Left hindlimb (tissue), 1 donor: Measurements from ENCODE around the gene GGACT.
"Not testable (repeated sequence)": the region's sequence is repeated elsewhere in the genome, so short reads cannot be mapped to it uniquely, and the experiment has no call there.

Experiments
- DNase-seq: peaks from one replicate; pipeline ENCODE4 v3.0.0-alpha.2; 2018

Gene GGACT

DNA sequence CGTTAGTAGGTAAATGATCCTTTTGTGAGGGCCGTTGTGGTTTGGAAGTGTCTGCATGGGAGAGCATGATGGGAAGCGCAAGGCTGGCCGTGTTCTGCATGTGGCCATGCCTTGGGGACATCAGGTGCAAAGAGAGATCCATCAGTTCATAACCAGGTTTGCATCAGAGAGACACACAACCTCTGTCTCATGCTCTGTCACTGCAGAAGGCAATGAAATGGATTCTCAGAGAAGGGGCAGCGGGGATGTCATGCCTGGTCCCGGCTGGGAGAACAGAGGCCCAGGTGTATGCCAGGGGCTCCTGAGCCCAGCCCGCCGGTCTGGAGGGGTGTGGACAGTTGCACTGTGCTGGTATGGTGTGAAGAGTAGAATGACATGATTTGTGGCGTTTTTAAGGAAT lies 60.2 kb downstream of the GGACT start:
- DNase-seq, result no peak

DNA sequence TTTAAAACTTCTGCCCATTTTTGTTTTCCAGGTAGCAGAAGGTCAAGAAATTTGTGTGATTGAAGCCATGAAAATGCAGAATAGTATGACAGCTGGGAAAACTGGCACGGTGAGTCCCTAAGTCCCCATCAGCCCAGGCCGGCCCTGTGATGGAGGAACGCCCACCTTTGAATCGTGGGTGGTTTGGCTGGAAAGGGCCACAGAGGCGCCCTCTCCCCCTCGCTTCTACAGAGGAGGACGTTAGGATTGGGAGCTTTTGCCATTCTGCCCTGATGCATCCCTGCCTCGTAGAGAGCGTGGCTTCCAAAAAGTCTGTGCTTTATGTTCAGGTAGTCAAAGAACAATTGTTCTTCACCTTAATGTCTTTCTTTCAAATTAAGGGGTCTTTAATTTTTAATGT lies 60.9 kb downstream of the GGACT start:
- no peak for DNase-seq

DNA sequence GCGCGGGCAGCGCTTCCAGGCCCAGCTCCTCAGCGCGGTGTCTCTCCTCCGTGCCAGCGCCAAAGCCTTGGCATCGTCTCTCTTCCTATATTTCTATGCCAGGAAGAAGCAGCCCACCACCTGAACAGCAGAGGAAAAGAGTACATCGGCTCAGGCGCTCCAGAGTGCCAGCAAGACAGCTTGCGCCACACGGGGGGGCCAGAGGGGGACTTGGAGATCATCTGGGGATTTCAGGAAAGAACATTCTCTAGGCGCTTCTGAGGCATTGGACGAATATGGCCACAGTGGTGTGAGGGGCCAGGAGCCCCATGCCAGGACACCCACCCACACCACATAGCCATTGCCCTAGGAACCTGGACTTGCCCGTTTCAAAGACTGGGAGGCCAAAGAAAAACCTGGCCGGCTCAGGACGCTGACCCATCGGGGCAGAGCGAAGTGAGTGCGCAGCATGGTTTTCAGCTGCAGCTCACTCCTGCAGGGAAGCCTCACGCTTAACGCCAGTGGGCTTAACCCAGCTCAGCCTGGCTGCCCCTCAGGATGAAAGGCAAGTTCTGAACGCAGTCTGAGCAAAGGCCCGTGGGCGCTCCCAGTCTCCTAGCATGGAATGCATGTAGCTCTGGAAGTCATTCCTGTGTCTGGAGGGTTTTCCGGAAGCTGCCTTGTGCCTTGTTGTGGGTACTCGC lies 62.1 kb downstream of the GGACT start:
- no peak for DNase-seq

DNA sequence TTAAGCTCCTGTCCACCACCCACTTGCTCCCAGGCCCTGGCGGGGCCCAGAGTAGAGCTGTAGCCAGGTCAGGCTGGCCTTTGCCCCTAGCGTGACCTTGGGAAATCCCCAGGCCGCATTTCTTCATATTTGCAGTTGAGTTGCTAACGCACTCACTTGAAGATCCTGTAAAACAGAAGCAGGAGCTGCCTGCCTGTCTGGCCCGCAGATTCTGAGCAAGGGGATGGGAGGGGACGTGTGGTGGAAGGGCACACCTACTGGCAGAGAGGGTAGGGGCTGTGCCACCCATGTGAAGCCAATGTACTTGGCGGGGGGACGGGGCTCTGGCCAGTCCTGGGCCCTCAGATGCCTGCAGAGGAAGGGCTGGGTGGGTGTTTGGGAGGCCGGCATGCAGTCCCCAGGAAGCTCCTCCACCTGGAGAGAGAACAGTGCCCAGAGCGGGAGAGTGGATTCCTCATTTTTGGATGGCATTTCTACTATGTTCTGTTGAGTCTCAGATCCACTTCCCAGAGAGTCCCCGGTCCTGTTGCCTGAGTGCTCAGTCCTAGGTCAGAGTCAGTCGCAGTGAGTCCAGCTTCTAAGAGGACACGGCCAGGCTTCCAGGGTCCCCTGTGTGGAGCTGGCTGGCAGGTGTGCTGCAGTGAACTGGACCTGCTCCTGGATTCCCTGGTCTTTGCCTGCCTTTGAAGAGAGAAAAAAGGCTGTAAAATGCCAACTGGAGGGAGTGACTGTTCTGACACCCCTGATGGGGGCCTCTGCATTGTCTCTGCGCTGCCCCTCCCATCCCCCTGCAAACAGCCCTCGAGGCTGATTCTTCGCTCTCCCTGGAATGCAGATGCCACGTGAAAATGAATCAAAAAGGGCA lies 62.9 kb downstream of the GGACT start:
- no peak for DNase-seq

DNA sequence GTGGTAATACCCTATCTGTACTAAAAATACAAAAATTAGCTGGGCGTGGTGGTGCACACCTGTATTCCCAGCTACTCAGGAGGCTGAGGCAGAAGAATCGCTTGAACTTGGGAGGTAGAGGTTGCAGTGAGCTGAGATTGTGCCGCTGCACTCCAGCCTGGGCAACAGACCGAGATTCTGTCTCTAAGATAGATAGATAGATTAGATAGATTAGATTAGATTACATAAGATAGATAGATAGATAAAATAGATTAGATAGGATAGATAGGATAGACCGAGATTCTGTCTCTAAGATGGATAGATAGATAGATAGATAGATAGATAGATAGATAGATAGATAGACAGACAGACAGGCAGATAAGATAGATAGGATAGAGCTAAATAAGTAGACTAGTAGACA lies 63.9 kb downstream of the GGACT start:
- DNase-seq, result not testable (repeated sequence)

DNA sequence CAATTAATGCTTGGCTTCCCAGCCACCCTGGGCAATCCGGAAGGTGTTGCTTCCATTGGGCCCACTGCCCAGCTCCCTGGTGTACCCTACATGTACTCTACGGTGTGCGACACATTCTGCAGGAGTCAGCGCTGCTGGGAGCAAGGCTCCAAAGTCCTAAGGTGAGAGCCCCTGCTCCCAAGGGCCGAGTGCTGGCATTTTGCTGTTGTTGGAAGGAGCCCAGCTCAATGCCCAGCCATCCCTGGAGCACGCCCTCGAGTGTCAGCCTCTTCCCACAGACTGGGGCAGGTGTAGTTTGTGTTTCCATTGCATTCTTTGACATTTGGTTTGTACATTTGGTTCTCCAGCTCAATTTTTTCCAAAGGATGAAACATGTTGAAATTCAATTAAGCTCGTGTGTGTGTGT lies 64.6 kb downstream of the GGACT start:
- no peak for DNase-seq

DNA sequence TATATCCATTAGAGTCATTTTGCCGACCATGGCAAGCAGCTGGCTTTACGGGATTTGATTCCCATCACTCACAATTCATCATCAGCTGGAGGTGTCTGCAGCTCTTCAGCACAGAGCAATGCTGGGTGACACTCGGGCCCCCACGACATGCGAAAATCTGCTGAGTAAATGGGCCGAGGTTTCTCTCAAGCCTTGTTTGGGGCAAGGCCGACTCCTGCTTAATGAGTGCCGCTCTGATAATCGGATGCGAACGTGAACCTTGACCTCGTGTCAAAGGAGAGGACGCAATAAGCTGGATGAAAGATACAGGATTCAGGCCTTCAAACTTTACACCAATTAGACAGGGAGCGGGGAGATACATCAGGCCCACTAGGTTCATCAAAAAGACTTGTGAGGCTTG lies 65.2 kb downstream of the GGACT start:
- DNase-seq, result no peak

DNA sequence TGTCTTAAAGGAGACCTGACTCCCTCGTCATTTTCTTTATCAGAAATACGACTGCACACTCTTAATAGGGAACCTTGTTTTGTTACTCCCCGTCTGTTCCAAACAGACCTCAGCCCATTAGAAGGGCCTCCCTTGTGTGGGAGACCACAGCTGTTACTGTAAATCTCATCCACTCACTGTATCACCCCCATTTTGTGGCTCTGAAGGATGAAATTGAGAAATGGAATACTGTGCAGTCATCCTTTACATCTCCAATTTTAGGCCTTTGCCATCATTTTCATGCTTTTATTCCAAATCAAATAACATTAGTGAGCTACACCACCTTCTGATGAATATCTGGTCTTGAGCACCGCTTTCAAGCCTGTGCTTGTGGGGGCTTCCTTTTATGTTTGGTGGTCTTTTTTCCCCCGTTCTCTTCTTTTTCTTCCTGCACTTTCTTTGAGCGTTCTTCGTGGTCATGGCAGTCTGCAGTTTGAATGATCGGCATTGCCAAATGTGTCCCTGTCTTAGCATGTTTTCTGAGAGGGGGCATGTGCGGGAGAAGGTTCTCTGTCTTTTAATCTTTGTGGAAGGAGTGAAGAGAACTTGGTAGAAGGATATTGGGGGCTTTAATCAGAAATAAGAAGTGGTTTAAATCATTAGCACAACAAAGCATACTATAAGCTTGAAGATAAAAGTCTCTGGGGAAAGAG lies 65.8 kb downstream of the GGACT start:
- no peak for DNase-seq

DNA sequence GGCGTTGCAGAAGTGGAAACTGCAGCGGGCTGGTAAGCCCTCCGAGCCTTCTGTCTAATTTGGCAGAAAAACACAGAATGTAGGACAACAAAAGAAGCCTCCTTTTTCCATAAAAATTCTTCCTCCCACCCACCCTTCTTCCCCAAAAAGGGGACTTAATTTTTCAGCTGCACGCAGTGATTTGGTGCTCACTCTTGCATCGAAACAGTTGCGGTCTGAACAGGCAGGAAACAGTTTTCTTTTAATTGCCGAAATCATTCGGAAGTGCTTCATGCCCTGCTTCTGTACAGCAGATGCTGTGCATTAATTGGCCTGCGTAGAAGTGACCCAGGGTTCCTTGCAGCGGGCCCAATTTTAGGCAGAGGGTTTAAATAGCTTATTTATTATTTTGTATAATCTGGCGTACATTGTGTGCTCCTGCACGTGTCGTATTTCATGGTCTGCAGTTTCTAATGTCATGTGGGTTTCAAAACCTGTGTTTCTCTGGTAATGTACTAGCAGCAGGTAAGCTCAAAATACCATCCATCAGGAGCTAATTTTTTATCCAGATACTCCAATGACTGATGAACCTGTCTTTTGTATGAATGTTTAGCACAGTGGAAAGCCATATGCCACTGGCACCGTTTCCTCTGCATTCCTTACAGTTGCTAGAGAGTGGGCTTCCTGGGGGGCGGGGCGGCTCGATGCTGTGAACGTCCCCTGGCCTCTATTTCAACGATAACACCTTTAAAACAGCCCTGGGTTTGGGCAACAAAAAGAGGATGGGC lies 66.6 kb downstream of the GGACT start:
- no peak for DNase-seq

DNA sequence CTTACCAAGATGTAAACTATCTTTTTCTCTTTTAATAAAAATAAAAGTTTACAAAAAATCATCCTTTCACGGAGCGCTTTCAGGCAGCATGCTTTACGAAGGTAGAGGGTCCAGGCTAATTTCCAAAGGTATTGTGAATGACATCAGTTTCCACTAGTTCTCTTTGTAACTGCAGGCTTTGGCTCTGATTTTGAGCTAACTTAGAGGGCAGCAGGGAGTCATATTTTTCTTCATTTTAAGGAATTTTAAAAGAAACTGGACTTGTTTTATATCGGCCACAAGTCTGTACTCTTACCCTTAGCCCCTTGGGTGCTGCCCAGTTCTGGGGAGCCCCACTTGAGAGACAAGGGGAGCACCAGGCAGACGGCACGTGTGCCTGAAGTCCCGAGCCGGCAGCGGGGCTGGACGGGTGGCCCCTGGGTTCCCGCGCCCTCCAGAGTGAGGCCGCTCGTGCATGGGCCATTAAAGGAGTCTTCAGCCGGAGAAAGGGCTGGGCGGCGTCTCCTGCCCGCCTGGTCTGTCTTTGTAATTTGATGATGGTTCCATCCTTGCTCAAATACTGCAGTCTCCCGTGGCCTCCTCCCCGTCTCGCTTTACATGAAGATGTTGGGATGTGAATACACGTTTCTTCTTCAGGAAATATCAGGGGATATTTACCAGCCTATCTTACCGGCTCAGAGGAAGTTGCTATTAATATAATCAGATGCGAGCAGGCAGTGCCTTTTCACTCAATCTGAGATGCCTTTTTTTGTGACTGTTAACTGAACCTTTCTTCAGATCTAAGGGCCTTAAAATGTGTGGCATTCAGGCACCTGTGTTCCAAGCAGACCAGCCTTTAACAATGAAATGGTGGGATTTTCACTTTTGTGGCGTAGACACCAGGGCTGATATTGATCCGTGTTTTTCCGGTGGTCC lies 67.4 kb downstream of the GGACT start:
- peak; percentile 47 for DNase-seq

DNA sequence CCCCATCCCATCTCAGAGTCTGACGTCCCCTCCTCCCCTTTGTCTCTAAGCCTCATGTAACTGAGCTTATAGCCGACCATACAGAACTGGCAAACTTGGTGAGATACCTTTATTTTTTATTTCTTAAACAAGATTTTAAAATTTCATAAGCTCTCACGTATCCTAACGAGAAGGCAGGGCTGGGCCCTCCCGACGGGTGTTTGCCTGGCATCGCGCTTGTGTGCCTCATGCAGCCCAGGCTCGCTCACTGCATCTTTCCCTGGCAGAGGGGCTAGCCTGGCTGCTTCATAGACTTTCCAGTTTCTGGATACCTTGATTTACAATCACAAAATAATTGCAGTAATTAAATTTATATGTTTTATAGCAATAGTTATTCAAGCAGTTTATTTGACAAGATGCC lies 69.0 kb downstream of the GGACT start:
- no peak for DNase-seq

DNA sequence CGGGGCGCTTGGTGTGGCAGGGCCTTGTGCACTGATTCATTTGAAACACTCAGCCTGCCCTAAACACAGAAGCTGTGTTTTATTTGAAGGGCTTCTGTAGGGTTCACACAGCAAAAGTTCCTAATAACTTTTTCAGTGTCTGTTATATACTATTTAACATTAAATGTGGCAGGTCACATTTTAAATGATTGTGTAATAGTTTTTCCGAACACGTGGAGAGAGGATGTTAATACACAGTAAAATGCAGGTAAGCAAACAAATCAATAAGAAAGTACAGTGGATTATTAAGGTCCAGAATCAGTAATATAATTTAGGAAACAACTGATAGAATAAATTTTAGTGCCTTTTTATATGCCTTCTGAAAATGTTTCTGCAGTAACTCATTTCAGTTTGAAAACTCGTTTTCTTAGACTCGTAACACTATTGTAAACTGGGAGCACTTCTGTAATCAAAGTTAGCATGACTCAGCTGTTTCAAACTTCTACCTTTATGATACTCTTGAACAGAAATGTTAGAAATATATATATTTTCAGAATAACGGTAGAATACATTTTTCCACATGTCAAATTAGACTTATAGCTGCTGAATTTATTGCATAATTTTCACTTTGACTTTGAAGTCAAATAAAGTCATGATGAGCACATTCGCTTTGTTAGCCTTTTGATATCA lies 70.1 kb downstream of the GGACT start:
- DNase-seq, result no peak

DNA sequence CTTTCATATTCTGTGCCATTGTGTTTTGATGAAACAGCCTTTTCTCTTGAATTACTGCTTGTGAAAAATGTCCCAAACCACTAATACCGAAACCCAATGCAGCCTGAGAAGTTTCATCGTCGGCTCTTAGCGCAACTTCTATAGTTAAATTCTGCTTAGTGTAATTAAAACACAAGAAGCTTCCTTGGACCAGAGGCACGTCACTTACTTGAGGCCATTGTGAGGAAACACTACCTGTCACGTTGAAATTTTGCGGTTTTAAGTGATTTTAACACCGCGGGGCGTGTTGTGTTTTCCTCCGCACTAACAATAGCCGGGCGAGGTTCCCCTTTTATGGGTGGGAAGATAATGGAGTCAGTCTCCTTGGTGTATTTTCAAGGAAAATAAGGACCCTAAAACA lies 70.9 kb downstream of the GGACT start:
- no peak for DNase-seq

DNA sequence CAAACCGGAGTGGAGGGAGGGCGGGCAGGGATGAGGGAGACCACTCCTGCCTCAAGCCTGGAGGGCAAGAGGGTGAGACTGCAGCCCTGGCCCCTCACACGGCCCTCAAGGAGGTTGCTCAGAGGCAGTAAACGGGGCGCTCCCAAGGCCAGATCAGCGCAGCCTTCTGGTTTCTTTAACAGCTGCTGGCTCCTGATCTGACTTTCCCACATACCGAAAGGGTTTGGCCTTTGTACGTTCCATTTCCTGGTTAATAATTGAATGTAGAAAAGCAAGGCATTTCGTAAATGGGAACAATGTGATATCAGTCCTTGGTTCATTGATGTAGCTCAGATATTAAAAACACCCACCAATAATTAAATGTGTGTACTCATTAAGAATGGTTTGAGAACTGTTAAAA lies 71.5 kb downstream of the GGACT start:
- no peak for DNase-seq

DNA sequence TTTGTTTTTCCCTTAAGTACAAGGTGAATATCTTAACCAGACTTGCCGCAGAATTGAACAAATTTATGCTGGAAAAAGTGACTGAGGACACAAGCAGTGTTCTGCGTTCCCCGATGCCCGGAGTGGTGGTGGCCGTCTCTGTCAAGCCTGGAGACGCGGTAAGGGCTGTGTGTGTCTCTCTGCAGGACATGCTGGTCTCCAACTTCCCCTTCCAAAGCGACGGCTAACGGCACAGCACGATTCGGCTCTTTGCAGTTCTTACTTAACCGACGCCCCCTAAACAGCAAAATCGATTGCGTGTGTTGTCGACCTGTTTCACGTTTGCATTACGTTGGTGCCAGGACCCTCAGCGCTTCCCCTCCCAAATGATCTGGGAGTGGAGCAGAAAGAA lies 73.2 kb downstream of the GGACT start:
- no peak for DNase-seq

DNA sequence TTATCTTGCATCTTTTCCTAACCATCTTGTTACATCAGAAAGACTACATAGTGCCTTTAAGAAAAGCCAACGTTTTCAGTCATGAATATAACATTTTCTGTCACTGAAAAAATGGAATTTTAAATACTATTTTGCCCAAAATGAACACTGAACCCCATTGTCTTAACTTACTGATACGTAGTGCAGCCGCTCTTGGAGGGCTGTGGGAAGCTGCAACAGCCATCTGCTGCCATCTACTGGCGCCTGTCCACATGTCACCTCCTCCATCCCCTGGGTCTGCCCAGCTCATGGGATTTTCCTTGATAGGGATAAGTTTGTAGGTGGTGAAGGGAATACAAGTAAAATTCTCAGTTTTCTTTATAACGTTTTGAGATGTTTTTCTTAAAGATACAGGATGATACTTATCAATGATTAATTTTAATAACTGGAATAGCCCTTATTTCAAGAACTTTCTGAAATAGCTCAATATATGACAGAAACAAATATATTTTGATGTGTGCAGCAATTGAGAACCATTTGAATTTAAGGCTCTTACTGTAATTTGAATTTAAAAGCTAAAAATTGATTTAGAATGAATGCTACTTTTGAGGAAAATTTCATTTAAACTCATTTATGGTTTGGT lies 73.7 kb downstream of the GGACT start:
- peak; percentile 72 for DNase-seq

DNA sequence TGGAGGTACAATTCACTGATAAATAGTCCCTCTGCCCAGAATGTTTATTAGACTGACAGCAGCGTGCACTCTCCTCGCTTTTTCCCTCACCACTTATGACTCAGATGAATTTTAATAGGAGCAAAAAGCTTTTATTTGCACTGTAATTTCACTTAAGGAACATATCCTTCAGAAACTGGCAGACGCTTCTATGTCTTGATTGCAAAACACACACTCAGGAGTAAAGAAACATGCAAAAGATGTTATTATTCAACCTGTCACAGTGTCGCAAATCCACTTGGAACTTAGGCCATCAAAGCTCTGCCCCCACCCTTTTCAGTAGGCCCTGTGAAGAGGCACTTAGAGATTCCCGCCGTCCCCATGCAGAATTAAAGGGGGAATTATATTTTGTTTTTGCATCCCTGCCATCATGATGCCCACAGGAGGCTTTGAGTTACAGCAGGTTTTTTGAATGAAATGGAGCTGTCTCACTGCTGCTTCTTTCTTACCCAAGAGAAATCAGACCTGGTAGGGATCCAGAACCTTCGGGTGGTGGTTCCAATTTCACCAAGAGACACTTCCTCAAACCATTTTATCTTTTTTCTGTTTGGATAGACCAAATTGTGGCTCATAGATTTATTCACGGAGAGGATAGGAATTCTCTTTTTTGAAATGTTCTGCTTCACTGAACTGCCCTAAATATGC lies 74.5 kb downstream of the GGACT start:
- DNase-seq, result no peak

DNA sequence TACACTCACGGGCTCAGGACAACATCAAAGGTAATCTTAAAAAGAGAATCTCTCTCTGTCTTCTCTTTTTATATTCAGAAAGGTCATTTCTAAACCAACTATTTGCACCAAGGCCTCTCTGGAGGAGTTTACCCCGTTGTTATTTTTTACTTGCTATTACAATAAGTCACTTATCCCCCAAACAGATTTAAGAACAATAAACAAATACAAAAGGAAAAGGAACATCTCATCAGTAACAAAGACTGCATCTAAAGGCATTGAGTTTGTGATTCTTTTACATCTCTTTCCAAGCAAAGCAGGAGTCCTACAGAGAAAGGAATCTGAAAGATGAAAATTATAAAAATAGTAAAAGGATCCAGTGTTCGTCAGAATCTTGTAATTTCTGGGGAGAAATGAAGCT lies 75.4 kb downstream of the GGACT start:
- DNase-seq, result no peak

DNA sequence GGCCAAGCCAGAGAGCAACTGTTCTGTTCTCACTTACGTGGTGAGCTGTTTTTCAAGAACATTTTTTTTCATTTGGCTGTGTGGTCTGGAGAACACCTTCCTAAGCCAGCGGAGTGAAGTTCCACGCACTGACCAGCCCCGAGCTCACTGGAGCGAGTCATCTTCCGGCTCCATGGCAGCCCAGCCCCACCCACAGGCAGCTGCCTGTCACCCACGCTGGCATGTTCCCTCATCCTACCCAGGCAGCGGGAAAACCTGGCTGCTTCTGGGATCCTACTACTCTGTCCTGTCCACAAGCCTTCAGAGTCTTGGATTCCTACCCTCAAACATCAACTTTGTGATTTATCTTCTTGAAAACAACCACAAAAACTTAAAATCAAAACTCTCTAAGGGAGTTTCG lies 76.2 kb downstream of the GGACT start:
- no peak for DNase-seq

DNA sequence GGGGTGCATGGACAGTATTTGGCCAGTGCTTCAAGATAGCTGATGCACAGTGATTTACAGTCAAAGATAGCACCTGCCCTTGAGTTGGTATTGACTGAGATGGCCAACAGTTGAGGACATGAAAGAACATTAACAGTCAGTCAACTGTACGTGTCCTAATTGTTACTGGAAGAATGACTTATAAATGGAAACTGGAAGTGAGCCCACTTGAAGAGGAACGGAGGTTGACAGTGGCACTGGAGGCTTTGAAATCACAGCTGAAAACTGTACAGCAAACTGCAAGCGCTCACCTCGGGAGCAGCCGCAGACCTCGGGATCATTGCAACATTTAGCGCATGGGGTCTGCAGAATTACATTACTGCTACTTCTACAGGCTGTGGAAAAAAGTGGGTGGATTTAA lies 77.1 kb downstream of the GGACT start:
- DNase-seq, result no peak
